OCI-LY7 (cell line): ENCODE data around the gene WASF2.

Experiments
- CTCF ChIP-seq: fragments of 200-600 bp; sonication (generic); conservative IDR thresholded peaks from 2 replicates; pipeline ENCODE4 v1.5.1; 2014; ENCODE audit warnings: mild to moderate bottlenecking, antibody characterized with exemption, low read length, moderate library complexity, mixed read lengths
- EZH2phosphoT487 ChIP-seq: fragments of 200-600 bp; sonication (generic); IDR thresholded peaks from 2 replicates; pipeline ENCODE4 v1.6.1; 2018; ENCODE audit warnings: low read depth, borderline replicate concordance, mild to moderate bottlenecking, mixed run types, antibody characterized with exemption, low read length, moderate library complexity, mixed read lengths

GRCh38 chr1:27398405-27399149 lies 91.4 kb downstream of the WASF2 start:
- no peak for TF ChIP-seq CTCF
- no peak for TF ChIP-seq EZH2phosphoT487
